Endodermal cell (in vitro differentiated cells): Measurements from ENCODE around the gene BEND5. TPM values are rescaled to one million over a fixed set of nuclear protein-coding genes. Genes with fewer than 3 reads are reported as not detected.

Experiments
- DNase-seq: peaks from one replicate; pipeline ENCODE4 v3.0.0-alpha.2; 2017
- H3K27ac ChIP-seq: 2 replicates; pipeline ENCODE4 v1.5.1; 2013; ENCODE audit warnings: mild to moderate bottlenecking, low read depth, low read length, moderate library complexity
- H3K27me3 ChIP-seq: 2 replicates; pipeline ENCODE4 v1.6.1; 2013; ENCODE audit warnings: mild to moderate bottlenecking, low read length, moderate library complexity; ENCODE audit not compliant: insufficient read depth, control insufficient read depth, poor library complexity, severe bottlenecking
- H3K36me3 ChIP-seq: 2 replicates; pipeline ENCODE4 v1.7.0; 2013; ENCODE audit warnings: mild to moderate bottlenecking, low read length, moderate library complexity; ENCODE audit not compliant: control insufficient read depth, insufficient read depth
- H3K4me1 ChIP-seq: one replicate; pipeline ENCODE4 v1.7.0; 2013; ENCODE audit warnings: low read length; ENCODE audit not compliant: control insufficient read depth, insufficient read depth
- H3K4me3 ChIP-seq: 2 replicates; pipeline ENCODE4 v1.5.1; 2013; ENCODE audit warnings: mild to moderate bottlenecking, low read length, moderate library complexity
- H3K9ac ChIP-seq: 2 replicates; pipeline ENCODE4 v1.6.1; 2013; ENCODE audit warnings: mild to moderate bottlenecking, low read length, moderate library complexity; ENCODE audit not compliant: poor library complexity, severe bottlenecking; ENCODE audit errors: extremely low read depth
- H3K9me3 ChIP-seq: 2 replicates; pipeline ENCODE4 v1.6.1; 2013; ENCODE audit warnings: mild to moderate bottlenecking, low read length, moderate library complexity; ENCODE audit not compliant: control insufficient read depth
- H3K27ac Mint-ChIP-seq: 2 replicates; pipeline ENCODE4 v1.8.0; 2020; ENCODE audit warnings: mixed read lengths
- H3K27me3 Mint-ChIP-seq: 2 replicates; pipeline ENCODE4 v1.8.0; 2021; ENCODE audit warnings: mild to moderate bottlenecking, mixed read lengths; ENCODE audit not compliant: insufficient read depth
- H3K36me3 Mint-ChIP-seq: 2 replicates; pipeline ENCODE4 v1.8.0; 2020; ENCODE audit warnings: low read depth, mixed read lengths
- H3K4me1 Mint-ChIP-seq: 2 replicates; pipeline ENCODE4 v1.8.0; 2020; ENCODE audit warnings: mixed read lengths
- H3K4me3 Mint-ChIP-seq: 2 replicates; pipeline ENCODE4 v1.8.0; 2020; ENCODE audit warnings: mild to moderate bottlenecking, moderate library complexity, mixed read lengths
- H3K9me3 Mint-ChIP-seq: 2 replicates; pipeline ENCODE4 v1.8.0; 2020; ENCODE audit warnings: mild to moderate bottlenecking, mixed read lengths
- CTCF ChIP-seq: fragments of 200-600 bp; sonication (generic); conservative IDR thresholded peaks from 2 replicates; pipeline ENCODE4 v1.5.0; 2021; ENCODE audit warnings: antibody characterized with exemption, mild to moderate bottlenecking
- WGBS, 2 experiments: methylation state at CpG; one replicate each; pipeline versions ENCODE4 v1.1.5 to v1.1.7; 2013; ENCODE audit warnings: missing lambda C conversion rate in 2 of 2, mixed read lengths in 1 of 2; ENCODE audit not compliant: insufficient coverage in 1 of 2, insufficient read length in 1 of 2; 5-methylcytosine and 5-hydroxymethylcytosine counted together
- total RNA-seq, 2 donors: library from RNA; stranded (reverse); fragmentation: NEBNext Ultra II Directional in 1 of 2; extraction: Animal tissue kit (Norgen Biotek cat#: 25700) in 1 of 2; gene quantifications; 2 replicates in 1 of 2; 3 replicates in 1 of 2; pipeline ENCODE4 v1.2.1, GENCODE V29; 2021

Gene BEND5
- total RNA-seq, 2 donors from 2014 or later, result 5.9 to 6.1 TPM

GRCh38 chr1:48772211-48772610 lies 4.5 kb downstream of the BEND5 start:
- H3K4me3 ChIP-seq, result no peak overlapping the region
- H3K36me3 ChIP-seq, result no peaks in the 10 kb centered on the region
- H3K9ac ChIP-seq, result no peak overlapping the region
- WGBS, 2 experiments, result 92 to 94% methylated on average over 2 of the region's 2 CpGs
- H3K27me3 ChIP-seq, result no peaks in the 10 kb centered on the region
- H3K27me3 Mint-ChIP-seq, result peaks cover 3% of the 10 kb centered on the region
- peaks cover 2% of the 10 kb centered on the region for H3K36me3 Mint-ChIP-seq
- no peak overlapping the region for H3K27ac ChIP-seq
- H3K9me3 ChIP-seq, result no peaks in the 10 kb centered on the region
- H3K9me3 Mint-ChIP-seq, result no peaks in the 10 kb centered on the region
- H3K27ac Mint-ChIP-seq, result no peak overlapping the region
- H3K4me1 Mint-ChIP-seq, result peaks cover 4% of the 10 kb centered on the region
- H3K4me3 Mint-ChIP-seq, result no peak overlapping the region
- no peak for DNase-seq
- peaks cover 5% of the 10 kb centered on the region for H3K4me1 ChIP-seq
- no peak for TF ChIP-seq CTCF

GRCh38 chr1:48771561-48771960 lies 5.1 kb downstream of the BEND5 start:
- Histone ChIP-seq H3K27ac (no peak overlapping the region), H3K9me3 (no peaks in the 10 kb centered on the region), H3K27me3 (no peaks in the 10 kb centered on the region), H3K4me3 (no peak overlapping the region), H3K36me3 (no peaks in the 10 kb centered on the region), H3K4me1 (peaks cover 5% of the 10 kb centered on the region), H3K9ac (no peak overlapping the region)
- peaks cover 2% of the 10 kb centered on the region for H3K36me3 Mint-ChIP-seq
- H3K9me3 Mint-ChIP-seq, result no peaks in the 10 kb centered on the region
- no peak for TF ChIP-seq CTCF
- H3K4me3 Mint-ChIP-seq, result no peak overlapping the region
- no peak overlapping the region for H3K27ac Mint-ChIP-seq
- WGBS, 2 experiments, result 87 to 100% methylated on average over 2 of the region's 2 CpGs
- peaks cover 4% of the 10 kb centered on the region for H3K4me1 Mint-ChIP-seq
- H3K27me3 Mint-ChIP-seq, result peaks cover 3% of the 10 kb centered on the region
- no peak for DNase-seq

GRCh38 chr1:48767975-48768510 lies 8.6 kb downstream of the BEND5 start:
- peaks cover 2% of the 10 kb centered on the region for H3K36me3 Mint-ChIP-seq
- no peak overlapping the region for H3K27ac Mint-ChIP-seq
- no peak overlapping the region for H3K27ac ChIP-seq
- H3K4me3 Mint-ChIP-seq, result no peak overlapping the region
- H3K9ac ChIP-seq, result no peak overlapping the region
- H3K9me3 Mint-ChIP-seq, result no peaks in the 10 kb centered on the region
- H3K9me3 ChIP-seq, result no peaks in the 10 kb centered on the region
- H3K4me1 Mint-ChIP-seq, result no peaks in the 10 kb centered on the region
- H3K36me3 ChIP-seq, result no peaks in the 10 kb centered on the region
- H3K4me3 ChIP-seq, result no peak overlapping the region
- H3K4me1 ChIP-seq, result no peaks in the 10 kb centered on the region
- DNase-seq, result no peak
- H3K27me3 Mint-ChIP-seq, result no peaks in the 10 kb centered on the region
- no peaks in the 10 kb centered on the region for H3K27me3 ChIP-seq
- no peak for TF ChIP-seq CTCF
